Brain microvascular endothelial cell (primary cell): Measurements from ENCODE around the gene CACNA1H.

Experiments
- DNase-seq: peaks from one replicate; pipeline ENCODE4 v3.0.0-alpha.2; 2020
- H3K27ac ChIP-seq: fragments of 250-450 bp; sonication (Bioruptor Pico); 2 replicates; pipeline ENCODE4 v1.5.1; 2020; ENCODE audit warnings: mild to moderate bottlenecking, moderate library complexity
- H3K27me3 ChIP-seq: fragments of 250-450 bp; sonication (Bioruptor Pico); replicated peaks from 2 replicates; pipeline ENCODE4 v1.5.1; 2020; ENCODE audit warnings: mild to moderate bottlenecking
- H3K36me3 ChIP-seq: fragments of 250-450 bp; sonication (Bioruptor Pico); replicated peaks from 2 replicates; pipeline ENCODE4 v1.5.1; 2020; ENCODE audit warnings: mild to moderate bottlenecking
- H3K4me3 ChIP-seq: 2 replicates; pipeline ENCODE4 v1.5.1; 2011; ENCODE audit warnings: low read depth, mild to moderate bottlenecking, control low read depth, low read length, moderate library complexity
- in situ Hi-C: cut with HindIII; loops from 2 replicates; pipeline ENCODE4 v1.10.0; 2017; ENCODE audit warnings: low sequenced_read_pairs, low pct_ligation_motif_present
- TF ChIP-seq, protein P1 (sequence below): IDR thresholded peaks from 2 replicates; pipeline ENCODE4 v1.5.1; 2011; ENCODE audit warnings: low read depth, mild to moderate bottlenecking, moderate library complexity, low read length, control low read depth, inconsistent platforms; ENCODE audit errors: missing control alignments

Gene CACNA1H

DNA sequence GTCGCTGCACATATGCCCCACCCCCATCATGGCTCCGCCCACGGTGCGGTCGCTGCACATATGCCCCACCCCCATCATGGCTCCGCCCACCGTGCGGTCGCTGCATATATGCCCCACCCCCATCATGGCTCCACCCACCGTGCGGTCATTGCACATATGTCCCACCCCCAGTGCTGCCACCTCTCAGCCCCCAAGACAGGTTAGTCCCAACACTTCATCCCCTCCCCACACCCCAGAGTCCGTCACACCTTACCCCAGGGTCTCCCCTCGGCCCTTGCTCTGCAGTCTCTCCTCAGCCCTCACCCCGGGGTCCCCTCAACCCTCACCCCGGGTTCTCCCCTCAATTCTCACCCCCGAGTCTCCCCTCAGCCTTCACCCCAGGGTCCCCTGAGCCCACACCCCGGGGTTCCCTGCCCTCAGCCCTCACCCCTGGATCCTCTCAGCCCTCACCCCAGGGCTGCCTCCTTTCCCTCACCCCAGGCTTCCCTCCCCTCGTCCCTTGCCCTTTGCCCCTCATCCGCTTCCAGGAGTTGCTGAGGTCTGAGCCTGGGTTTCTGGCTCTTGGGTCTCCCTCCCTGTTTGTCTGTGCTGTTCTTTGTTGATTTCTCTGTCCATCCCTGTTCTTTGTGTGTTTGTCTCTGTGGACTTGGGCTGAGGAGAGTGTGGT lies 46.6 kb downstream of the CACNA1H start:
- Histone ChIP-seq H3K36me3 (peaks cover 3% of the 10 kb centered on the region), H3K4me3 (no peak overlapping the region), H3K27ac (no peak overlapping the region), H3K27me3 (no peaks in the 10 kb centered on the region)
- no peak for DNase-seq
- in situ Hi-C loops = no loop called here
- TF ChIP-seq, protein P1, sequence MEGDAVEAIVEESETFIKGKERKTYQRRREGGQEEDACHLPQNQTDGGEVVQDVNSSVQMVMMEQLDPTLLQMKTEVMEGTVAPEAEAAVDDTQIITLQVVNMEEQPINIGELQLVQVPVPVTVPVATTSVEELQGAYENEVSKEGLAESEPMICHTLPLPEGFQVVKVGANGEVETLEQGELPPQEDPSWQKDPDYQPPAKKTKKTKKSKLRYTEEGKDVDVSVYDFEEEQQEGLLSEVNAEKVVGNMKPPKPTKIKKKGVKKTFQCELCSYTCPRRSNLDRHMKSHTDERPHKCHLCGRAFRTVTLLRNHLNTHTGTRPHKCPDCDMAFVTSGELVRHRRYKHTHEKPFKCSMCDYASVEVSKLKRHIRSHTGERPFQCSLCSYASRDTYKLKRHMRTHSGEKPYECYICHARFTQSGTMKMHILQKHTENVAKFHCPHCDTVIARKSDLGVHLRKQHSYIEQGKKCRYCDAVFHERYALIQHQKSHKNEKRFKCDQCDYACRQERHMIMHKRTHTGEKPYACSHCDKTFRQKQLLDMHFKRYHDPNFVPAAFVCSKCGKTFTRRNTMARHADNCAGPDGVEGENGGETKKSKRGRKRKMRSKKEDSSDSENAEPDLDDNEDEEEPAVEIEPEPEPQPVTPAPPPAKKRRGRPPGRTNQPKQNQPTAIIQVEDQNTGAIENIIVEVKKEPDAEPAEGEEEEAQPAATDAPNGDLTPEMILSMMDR = no peak

DNA sequence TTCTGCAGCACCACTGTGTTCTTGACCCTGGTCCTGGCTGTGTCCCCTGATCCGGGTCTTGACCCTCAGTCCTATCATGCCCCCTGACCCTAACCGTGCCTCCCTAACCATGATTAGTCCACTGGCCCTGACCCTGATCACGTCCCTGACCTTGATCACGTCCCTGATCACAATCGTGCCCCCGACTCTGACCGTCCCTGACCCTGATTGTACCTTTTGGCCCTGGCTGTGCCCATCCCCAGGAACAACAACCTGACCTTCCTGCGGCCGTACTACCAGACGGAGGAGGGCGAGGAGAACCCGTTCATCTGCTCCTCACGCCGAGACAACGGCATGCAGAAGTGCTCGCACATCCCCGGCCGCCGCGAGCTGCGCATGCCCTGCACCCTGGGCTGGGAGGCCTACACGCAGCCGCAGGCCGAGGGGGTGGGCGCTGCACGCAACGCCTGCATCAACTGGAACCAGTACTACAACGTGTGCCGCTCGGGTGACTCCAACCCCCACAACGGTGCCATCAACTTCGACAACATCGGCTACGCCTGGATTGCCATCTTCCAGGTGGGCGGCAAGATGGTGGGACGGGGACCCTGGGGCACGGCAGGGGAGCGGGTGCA lies 47.2 kb downstream of the CACNA1H start:
- in situ Hi-C loops = no loop called here

DNA sequence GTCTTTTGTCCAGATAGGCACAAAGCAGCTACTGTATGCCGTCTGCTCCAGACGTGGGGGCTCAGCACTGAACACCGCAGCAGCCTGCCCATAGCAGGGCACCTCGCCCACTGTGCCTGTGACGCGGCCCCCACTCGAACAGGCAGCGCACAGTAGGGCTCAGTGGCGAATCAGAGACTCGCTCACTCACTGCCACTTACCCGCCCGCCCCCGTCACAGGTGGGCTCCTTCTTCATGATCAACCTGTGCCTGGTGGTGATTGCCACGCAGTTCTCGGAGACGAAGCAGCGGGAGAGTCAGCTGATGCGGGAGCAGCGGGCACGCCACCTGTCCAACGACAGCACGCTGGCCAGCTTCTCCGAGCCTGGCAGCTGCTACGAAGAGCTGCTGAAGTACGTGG lies 48.5 kb downstream of the CACNA1H start:
- TF ChIP-seq, protein P1 = no peak
- in situ Hi-C loops = no loop called here
- no peaks in the 10 kb centered on the region for H3K27me3 ChIP-seq
- H3K4me3 ChIP-seq = no peak overlapping the region
- no peak overlapping the region for H3K27ac ChIP-seq
- no peak for DNase-seq
- peaks cover 3% of the 10 kb centered on the region for H3K36me3 ChIP-seq

More for the DNA sequence above, 47.2 kb downstream of the CACNA1H start:
- no peak overlapping the region for H3K27ac ChIP-seq
- DNase-seq = no peak
- H3K36me3 ChIP-seq = peaks cover 3% of the 10 kb centered on the region
- TF ChIP-seq, protein P1 = no peak
- no peaks in the 10 kb centered on the region for H3K27me3 ChIP-seq
- H3K4me3 ChIP-seq = no peak overlapping the region

DNA sequence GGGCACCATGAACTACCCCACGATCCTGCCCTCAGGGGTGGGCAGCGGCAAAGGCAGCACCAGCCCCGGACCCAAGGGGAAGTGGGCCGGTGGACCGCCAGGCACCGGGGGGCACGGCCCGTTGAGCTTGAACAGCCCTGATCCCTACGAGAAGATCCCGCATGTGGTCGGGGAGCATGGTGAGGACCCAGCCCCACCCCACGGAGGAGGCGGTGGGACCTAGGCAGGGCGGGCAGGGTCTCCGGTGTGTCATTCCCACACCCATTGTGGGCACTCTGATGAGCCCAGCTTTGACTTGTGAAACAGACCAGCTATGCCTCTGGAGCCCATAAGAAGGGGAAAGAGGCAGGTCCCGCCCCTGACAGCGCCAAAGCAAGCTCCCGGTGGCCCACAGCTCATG lies 49.4 kb downstream of the CACNA1H start:
- in situ Hi-C loops = no loop called here
- Histone ChIP-seq H3K4me3 (no peak overlapping the region), H3K27me3 (no peaks in the 10 kb centered on the region), H3K27ac (no peak overlapping the region), H3K36me3 (peaks cover 3% of the 10 kb centered on the region)
- DNase-seq = no peak
- TF ChIP-seq, protein P1 = no peak

DNA sequence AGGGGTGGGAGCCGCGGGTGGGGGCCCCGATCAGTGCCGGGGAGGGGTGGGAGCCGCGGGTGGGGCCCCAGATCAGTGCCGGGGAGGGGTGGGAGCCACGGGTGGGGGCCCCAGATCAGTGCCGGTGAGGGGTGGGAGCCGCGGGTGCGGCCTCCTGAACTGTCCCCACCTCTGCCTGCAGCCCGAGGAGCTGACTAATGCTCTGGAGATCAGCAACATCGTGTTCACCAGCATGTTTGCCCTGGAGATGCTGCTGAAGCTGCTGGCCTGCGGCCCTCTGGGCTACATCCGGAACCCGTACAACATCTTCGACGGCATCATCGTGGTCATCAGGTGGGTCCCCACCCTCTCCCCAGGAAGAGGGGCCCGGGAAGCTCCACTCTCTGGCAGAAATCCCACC lies 52.0 kb downstream of the CACNA1H start:
- no peak overlapping the region for H3K4me3 ChIP-seq
- peaks cover 3% of the 10 kb centered on the region for H3K36me3 ChIP-seq
- H3K27ac ChIP-seq = no peak overlapping the region
- no peaks in the 10 kb centered on the region for H3K27me3 ChIP-seq
- in situ Hi-C loops = no loop called here
- TF ChIP-seq, protein P1 = no peak
- DNase-seq = no peak

DNA sequence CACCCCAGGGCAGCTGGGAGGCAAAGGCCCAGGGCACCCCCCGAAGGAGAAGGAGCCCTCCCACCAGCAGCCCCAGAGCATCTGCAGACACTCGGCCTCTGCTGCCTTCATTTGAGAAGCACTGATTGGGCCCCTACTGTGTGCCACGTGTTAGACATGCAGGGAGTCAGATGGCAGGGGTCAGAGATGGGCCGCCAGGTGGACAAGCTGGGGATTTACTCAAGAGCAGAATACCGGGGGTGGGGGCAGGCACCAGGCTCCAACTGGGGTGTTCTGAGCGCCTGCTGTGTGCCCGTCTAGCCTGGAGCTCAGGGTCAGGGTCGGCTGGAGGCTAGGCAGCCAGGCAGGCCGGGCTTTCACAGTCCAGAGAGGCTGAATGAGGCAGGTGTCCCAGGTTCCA lies 53.4 kb downstream of the CACNA1H start:
- in situ Hi-C loops = no loop called here
- TF ChIP-seq, protein P1 = no peak
- Histone ChIP-seq H3K27ac (no peak overlapping the region), H3K36me3 (peaks cover 6% of the 10 kb centered on the region), H3K27me3 (no peaks in the 10 kb centered on the region), H3K4me3 (no peak overlapping the region)
- DNase-seq = no peak
